HG02571 (cell line): Measurements from ENCODE around the gene MTSS2.

Experiments
- ATAC-seq: cut with Tn5 transposase; IDR thresholded peaks from one replicate; pipeline ENCODE4 v1.9.1; 2021; ENCODE audit warnings: mild to moderate bottlenecking, moderate library complexity; ENCODE audit not compliant: unreplicated experiment

MTSS2 gene

GRCh38 chr16:70700101-70701020, 14.5 kb upstream of the MTSS2 start:
- ATAC-seq: no peak

GRCh38 chr16:70699696-70700095, 13.8 kb upstream of the MTSS2 start:
- ATAC-seq: no peak

GRCh38 chr16:70698901-70699300, 13.0 kb upstream of the MTSS2 start:
- no peak for ATAC-seq

- no peak for ATAC-seq
Observed at GRCh38 chr16:70697594-70698170, 11.8 kb upstream of the MTSS2 start.

- no peak for ATAC-seq
Observed at GRCh38 chr16:70696952-70697593, 11.2 kb upstream of the MTSS2 start.

GRCh38 chr16:70696355-70696754, 10.5 kb upstream of the MTSS2 start:
- ATAC-seq: no peak

GRCh38 chr16:70695331-70696070, 9.6 kb upstream of the MTSS2 start:
- no peak for ATAC-seq

- ATAC-seq: no peak
Observed at GRCh38 chr16:70694868-70695218, 9.0 kb upstream of the MTSS2 start.

GRCh38 chr16:70694088-70694867, 8.4 kb upstream of the MTSS2 start:
- ATAC-seq: no peak

- no peak for ATAC-seq
Observed at GRCh38 chr16:70692873-70693671, 7.2 kb upstream of the MTSS2 start.

- no peak for ATAC-seq
Observed at GRCh38 chr16:70692130-70692872, 6.4 kb upstream of the MTSS2 start.

GRCh38 chr16:70691223-70692129, 5.6 kb upstream of the MTSS2 start:
- ATAC-seq: no peak

GRCh38 chr16:70689970-70690891, 4.4 kb upstream of the MTSS2 start:
- no peak for ATAC-seq

GRCh38 chr16:70689035-70689969, 3.4 kb upstream of the MTSS2 start:
- no peak for ATAC-seq

- ATAC-seq: no peak
Observed at GRCh38 chr16:70688246-70688742, 2.4 kb upstream of the MTSS2 start.
